HG02798 (cell line): ENCODE measurements around the gene CSF2RB.

Experiments used
- ATAC-seq: cut with Tn5 transposase; IDR thresholded peaks from one replicate; pipeline ENCODE4 v1.9.1; 2021; ENCODE audit warnings: mild to moderate bottlenecking; ENCODE audit not compliant: unreplicated experiment, poor library complexity

CSF2RB gene

DNA sequence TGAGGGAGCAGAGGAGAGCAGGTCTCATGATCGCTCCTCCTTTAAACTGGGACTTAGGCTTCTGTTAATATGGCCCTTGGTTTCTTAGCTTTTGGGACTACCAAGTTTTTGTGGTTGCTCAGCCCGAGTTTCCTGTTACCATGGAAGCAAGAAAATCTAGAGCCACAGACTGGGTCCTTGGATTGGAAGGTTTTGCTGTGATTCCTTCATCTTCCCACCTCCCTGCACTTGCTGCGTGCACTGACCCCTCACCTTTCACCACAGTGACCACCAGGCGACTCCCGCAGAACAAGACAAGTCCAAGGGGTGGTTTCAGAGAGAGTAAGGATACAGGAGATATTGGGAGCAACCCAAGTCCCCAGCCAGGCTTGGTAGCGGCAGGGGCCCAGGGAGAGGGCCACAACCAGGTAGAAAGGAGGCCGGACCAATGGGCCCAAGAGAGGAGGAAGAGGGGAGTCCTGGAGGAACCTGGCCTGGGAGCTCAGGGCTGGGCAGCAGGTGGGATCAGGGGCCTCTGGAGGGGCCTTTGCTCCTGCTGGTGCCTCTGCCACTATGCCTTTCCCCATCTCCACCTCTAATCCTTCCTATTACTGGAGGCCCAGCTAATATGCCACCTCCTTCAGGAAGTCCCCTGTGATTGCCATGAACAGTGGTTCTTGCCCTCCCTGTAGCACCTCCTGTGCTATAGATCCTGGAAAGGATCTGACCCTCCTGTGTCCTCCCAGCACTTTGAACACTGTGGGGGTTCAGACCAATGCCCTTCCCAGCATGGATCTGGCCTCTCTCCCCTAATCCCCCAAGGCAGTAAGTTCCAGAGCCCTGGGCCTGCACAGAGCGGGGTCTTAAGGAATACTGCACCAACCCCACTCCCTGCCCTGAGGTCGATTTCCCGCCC is 21.2 kb downstream of the CSF2RB start:
- ATAC-seq, result no peak

DNA sequence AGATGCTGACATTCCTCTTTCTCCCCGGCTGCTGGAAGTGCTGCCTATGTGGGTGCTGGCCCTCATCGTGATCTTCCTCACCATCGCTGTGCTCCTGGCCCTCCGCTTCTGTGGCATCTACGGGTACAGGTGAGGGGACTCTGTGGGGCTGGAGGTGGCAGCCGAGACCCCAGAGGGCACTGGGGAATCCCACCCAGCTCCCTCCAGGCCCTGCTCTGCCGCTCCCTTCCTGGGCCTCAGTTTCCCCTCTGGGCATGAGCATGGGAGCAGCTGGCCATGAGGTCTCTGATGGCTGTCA is 21.8 kb downstream of the CSF2RB start:
- ATAC-seq, result no peak

DNA sequence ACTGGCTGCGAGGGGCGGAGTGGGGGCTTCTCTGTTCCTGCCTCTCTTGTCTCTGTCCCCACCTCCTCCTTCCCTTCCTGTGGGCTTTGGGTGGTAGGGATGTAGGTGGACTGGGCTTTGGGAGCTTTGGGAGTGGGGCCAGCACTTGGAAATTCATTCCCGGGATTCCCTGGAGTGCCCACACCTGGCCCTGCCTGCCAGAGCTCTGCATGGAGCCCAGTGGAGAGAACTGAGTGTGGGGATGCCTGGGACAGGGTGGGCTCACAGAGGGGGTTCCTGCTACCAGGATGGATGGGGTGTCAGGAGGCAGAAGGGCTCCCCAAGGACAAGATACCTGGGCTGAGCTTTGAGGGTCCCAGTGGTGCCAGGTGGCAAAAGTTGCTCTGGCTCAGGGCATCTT is 22.3 kb downstream of the CSF2RB start:
- no peak for ATAC-seq

DNA sequence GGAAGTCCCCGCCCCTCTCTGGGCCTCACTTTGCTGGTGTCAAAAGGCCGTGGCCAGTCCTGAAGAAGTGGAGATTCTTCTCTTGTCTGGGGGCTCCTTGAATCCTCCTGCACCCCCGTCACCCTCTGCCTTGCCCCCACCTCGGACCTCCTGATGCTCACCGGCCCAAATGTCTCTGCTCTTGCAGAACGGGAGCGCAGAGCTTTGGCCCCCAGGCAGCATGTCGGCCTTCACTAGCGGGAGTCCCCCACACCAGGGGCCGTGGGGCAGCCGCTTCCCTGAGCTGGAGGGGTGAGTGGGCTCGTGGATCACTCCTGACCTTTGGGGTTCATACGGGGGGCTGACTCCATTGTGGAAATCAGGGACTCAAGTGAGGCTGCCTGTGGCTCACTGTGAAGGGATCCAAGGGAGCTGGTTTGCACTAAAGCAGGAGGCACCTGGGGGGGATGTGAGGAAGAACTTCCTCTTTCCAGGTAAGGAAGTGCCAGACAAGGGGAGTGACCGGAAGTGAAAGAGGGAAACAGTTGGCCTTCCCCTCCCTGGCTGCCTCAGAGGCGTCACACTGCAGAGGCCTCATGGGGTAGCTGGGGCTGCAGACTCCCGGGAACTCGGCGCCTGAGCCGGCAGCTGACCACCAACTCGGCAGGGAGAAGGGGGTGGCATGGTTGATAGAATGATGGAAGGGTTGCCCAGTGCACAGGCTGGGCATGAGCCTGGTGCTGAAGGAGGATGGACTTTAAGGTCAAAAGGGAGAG is 23.1 kb downstream of the CSF2RB start:
- no peak for ATAC-seq

DNA sequence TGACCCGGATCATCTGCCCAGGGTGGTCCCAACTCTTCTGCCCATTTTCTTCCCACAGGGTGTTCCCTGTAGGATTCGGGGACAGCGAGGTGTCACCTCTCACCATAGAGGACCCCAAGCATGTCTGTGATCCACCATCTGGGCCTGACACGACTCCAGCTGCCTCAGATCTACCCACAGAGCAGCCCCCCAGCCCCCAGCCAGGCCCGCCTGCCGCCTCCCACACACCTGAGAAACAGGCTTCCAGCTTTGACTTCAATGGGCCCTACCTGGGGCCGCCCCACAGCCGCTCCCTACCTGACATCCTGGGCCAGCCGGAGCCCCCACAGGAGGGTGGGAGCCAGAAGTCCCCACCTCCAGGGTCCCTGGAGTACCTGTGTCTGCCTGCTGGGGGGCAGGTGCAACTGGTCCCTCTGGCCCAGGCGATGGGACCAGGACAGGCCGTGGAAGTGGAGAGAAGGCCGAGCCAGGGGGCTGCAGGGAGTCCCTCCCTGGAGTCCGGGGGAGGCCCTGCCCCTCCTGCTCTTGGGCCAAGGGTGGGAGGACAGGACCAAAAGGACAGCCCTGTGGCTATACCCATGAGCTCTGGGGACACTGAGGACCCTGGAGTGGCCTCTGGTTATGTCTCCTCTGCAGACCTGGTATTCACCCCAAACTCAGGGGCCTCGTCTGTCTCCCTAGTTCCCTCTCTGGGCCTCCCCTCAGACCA is 24.0 kb downstream of the CSF2RB start:
- ATAC-seq, result no peak

DNA sequence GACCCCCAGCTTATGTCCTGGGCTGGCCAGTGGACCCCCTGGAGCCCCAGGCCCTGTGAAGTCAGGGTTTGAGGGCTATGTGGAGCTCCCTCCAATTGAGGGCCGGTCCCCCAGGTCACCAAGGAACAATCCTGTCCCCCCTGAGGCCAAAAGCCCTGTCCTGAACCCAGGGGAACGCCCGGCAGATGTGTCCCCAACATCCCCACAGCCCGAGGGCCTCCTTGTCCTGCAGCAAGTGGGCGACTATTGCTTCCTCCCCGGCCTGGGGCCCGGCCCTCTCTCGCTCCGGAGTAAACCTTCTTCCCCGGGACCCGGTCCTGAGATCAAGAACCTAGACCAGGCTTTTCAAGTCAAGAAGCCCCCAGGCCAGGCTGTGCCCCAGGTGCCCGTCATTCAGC is 24.6 kb downstream of the CSF2RB start:
- ATAC-seq, result no peak

DNA sequence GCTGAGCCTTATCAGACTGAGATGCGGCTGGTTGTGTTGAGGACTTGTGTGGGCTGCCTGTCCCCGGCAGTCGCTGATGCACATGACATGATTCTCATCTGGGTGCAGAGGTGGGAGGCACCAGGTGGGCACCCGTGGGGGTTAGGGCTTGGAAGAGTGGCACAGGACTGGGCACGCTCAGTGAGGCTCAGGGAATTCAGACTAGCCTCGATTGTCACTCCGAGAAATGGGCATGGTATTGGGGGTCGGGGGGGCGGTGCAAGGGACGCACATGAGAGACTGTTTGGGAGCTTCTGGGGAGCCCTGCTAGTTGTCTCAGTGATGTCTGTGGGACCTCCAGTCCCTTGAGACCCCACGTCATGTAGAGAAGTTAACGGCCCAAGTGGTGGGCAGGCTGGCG is 25.5 kb downstream of the CSF2RB start:
- ATAC-seq, result no peak

DNA sequence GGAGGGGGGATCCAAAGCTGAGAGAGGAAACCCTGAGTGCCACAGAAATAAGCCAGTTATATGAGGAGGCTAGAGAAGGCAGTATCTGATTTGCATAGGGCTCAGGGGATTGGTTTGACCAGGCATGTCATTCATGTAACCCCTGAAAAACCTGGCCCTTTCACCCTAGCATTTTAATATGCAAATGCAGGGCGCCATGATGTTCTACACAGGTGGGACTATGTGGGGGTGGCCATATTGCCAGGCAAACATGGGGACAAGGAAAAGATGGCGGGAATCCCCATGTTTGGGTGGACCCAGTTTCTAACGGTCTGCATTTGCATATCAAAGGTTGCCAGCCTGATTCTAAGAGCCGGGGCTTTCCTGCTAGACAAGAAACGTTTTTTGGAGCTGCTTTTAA is 27.2 kb downstream of the CSF2RB start:
- no peak for ATAC-seq

DNA sequence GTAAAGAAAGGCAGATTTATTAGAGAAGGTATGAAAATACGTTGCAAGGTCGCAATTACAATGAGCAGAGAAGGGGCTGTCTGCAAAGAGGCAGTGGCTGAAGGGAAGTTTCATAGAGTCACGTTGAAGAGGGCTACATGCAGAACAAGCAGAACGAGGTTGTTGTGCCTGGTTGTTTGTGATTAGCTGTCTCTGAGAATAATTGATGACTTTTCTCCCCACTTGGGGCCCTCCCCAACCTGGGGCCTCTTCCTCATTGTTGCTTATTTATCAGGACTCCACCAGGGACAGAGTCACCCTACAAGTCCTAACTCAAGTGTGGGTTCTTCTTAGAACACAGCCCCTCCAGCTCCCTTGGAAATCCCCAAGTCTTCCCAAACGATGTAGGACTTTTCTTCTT is 29.1 kb downstream of the CSF2RB start:
- no peak for ATAC-seq

DNA sequence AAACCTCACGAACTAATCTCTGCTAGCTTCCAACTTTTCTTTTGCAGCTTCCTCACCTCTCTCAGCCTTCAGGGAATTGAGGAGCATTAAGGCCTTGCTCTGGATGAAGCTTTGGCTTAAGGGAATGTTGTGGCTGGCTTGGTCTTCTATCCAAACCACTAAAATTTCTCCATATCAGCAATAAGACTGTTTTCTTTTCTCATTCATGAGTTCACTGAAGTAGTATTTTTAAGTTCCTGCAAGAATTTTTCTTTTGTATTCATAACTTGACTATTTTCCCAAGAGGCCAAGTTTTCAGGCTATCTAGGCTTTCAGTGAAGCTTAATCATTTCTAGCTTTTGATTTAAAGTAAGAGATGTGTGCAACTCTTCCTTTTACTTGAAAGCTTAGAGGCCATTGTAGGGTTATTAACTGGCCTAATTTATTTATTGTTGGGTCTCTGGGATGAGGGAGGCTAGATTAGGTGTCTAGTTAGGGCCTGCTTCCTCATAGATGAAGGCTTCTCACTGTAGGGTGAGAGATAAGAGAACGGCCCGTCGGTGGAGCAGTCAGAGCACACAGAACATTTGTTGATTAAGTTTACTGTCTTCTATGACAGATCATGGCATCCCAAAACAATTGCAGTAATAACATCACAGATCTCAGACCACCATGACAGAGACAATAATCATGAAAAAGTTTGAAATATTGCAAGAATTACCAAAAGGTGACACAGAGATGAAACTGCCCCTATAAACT is 33.2 kb downstream of the CSF2RB start:
- ATAC-seq, result no peak

DNA sequence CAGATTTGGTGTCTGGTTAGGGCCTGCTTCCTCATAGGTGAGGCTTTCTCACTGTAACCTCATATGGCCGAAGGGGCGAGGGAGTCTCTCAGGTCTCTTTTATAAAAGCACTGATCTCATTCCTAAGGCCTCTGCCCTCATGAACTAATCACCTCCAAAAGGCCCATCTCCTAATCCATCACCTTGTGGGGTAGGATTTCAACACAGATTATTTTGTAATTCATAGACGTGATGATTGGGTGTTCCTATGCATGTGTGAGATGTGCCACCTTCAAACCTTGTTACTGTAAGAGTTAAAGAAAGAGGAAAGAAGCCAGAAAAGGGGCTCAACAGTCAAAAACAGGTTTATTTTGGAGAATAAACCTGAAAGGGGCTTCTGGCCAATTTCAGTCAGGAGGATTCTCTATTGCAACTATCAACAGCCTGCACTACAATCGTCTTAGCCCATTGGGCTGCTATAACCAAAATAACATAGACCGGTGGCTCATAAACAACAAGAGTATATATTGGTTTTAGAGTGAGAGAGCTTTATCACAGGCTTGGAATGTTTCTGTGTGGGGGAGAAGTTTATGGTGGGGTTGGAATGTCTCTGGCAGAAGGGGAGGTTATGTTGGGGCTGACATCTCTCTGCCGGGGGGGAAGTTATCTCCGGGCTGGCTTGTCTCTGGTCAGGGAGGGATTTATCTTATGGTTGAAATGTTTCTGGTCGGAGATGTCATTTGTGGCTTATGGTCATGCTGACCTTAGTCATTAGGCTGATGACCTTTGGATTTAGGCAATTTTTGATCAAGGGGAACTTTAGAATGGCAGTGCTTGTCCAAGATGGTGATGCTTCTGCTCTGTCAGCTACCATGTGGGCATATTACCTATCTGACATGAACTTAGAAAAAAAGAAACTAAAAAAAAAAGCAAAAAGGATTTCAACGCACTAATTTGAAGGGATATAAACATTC is 35.1 kb downstream of the CSF2RB start:
- ATAC-seq, result no peak

DNA sequence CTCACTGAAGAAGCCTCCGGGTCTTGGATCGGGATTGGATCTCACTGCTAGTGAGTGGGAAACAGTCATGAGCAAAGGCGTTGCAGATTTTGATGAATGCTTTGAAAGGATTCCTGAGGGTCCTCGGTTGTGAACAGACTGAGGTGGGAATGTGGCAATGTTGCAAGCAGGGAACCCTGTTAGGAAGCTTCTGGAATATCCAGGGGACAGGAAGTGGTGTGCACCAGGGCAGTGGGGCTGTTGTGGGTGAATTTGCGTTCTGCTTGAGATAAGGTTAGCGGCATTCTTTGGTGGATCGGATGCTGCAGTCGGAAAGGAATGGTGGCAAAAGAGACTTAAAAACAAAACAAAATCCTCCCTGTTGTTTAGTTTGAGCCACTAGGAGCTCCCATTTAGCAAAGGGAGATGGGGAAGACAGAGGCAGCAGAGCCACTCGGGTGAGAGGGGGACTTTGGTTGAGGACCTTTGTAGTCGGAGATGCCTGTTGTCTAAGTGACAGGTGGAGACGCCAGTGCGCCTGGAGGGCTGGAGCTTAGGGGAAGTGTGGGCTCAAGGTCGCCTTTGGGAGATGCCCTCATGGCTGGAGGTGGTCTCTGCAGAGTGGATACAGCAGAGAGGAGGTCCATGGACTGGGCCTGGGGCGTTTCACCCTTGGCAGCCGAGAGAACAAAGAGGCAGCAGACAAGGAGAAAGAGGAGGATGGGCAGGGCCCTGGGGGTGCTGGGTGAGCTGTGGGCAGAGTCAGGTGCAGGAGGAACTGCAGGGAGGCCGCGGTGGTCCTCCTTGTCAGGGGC is 37.6 kb downstream of the CSF2RB start:
- ATAC-seq, result no peak

DNA sequence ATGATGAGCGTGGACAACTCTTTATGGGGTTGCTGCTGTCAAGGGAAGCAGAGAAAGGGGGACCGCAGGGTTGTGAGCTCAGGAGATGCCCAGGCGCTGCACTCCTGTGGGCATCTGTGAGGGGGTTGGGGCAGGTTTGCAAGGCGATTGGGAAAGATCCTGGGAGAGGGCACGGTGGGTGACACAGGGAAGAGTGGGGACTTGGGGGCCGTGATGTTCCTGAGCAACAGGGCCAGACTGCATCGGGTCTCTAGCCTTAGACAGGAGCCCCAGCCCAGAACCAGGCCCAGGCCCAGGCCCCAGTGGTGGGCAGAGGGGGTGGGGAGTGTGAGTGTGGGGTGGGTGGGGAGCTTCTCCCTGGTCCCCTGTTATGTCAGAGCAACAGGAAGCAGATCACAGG is 38.3 kb downstream of the CSF2RB start:
- no peak for ATAC-seq

DNA sequence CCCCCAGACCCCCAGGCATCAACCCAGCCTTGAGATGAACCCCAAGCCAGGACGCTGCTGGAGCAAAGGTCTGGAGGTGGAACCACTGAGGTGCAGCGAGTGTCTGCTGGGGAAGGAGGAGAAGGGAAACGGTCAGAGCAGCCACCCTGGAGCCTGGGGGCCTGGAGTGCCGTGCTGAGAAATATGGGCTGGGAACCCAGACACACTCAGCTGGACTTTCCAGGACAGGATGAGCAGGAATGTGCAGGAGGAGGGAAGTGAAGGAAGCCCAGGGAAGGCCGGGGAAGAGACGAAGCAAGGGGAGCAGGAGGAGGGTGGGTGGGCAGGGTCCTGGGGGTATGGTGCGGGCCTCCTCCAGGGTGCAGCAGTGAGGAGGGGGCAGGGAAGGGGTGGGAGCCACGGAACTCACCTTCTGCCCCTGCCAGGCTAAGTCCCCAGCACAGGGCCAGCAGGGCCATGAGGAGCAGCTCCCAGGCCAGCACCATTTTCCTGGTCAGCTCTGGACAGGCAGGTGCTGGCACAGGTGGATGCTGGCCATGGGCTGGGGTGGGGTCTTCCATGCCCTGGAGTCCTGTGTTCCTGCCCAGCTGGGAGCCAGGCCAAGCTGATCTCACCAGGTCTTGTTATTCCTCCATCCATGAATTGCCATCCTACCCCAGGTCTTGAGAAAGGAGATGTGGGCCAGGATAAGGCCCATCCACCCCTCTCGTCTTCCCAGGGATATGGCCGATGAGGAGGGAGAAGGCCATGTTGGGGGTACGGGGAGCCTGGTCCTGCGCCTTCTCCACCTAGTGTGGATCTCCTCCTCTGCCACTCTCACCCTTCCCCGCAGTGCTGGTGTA is 40.0 kb downstream of the CSF2RB start:
- no peak for ATAC-seq

DNA sequence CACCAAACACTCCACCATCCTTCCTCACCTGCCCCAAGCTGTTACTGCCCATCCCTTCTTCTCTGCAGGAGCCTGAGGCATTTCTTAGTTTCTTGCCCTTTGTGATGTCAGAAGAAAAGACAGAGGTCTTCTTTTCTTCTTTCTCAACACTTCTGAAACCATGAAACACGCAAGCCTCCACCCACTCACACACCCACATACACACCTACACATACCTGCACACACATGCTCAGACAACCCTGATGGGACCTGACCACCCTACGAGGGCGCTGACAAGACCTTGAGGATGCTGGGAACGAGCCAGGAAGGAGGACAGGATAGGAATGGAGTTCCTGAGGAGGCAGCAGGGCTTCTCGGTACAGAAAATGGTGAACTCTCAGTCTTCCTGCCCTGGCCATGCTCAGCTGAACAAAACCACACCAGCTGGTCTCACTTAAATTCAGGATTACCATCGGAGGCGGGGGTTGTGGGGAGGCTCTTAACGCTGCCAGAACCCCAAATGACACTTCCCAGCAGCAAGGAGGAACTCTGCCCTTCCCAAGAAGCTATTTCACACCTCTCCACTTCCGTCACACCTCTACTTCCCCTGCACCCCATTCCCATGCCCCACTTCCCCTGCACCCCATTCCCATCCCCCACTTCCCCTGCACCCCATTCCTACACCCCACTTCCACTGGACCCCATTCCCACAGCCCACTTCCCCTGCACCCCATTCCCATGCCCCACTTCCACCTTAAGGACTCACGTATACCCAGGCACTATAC is 41.0 kb downstream of the CSF2RB start:
- no peak for ATAC-seq

DNA sequence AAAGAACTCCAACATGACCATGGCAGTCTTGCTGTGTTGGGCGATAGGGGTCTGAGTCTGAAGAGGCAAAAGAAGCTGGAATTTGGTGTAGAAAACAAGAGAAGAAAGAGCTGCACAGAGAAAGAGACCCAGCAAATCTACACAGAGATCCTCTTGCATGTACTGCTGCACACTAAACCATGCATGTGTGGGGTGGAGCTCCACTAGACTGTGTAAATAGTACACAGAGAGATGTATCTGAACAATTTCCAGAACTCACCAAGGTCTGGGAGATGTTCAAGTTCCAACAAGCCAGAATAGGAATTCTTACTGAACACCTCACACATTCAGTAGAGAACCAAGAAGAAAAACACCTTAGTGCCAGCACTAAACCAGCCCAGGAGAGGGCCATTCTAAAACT is 42.3 kb downstream of the CSF2RB start:
- ATAC-seq, result no peak

DNA sequence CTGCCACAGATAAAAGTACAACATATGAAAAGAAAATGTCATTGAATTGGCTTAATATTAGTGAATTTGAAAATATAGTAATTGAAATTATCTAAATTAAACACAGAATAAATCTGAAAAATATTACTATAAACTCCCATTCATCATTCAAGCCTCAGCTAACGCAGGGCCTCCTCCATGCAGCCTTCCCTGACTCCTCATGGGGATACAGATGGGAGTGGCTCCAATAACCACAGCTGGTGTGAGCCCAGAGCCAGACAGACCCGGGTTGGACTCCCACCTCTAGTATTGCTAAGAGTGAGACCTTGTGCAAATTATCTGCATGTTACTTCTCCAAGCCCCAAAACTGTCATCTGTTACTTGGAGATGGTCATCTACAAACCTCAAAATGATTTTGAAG is 44.9 kb downstream of the CSF2RB start:
- ATAC-seq, result no peak
